K562 (cell line): ENCODE measurements around the gene RHEB. TPM values are rescaled to one million over a fixed set of nuclear protein-coding genes. Genes with fewer than 3 reads are reported as not detected.

Source experiments
- ATAC-seq: fragments of 200-7000 bp; cut with Tn5 transposase; 3 replicates; pipeline ENCODE4 v1.9.1; 2020; ENCODE audit warnings: moderate library complexity
- BruUV-seq: library from RNA; stranded (reverse); fragments of 400-500 nt; replicated peaks from 2 replicates; lab custom pipeline; 2021; lab: Mats Ljungman, UMichigan
- CTCF ChIA-PET: fragments of 300-600 bp; formaldehyde crosslinking; extraction: SDS; loops from one replicate; lab custom pipeline; 2021; ENCODE audit warnings: low intra/inter-chr PET ratio; lab: Yijun Ruan, JAX
- POLR2A ChIA-PET: fragments of 300-600, 350-650 bp; sonication (Branson Sonifier 250); formaldehyde crosslinking; extraction: SDS; loops from one replicate; lab custom pipeline; 2021; ENCODE audit warnings: antibody characterized with exemption, inconsistent platforms; lab: Yijun Ruan, JAX
- DNase-seq, 4 experiments: peaks; one replicate each; pipeline versions ENCODE4 v3.0.0 to v3.0.0-alpha.2; 2011 to 2018; ENCODE audit warnings: low spot score in 3 of 4, mixed read lengths in 3 of 4; ENCODE audit errors: extremely low read depth in 1 of 4
- FAIRE-seq: peaks from 2 replicates; lab custom pipeline; 2011; peaks lifted over from hg19 to GRCh38; lab: Jason Lieb, UNC
- H2AFZ ChIP-seq: 2 replicates; pipeline ENCODE4 v1.6.0; 2011; ENCODE audit warnings: low read depth, low read length, control low read depth, inconsistent platforms
- H3K27ac ChIP-seq: fragments of 200-600 bp; 3 replicates; pipeline ENCODE4 v1.8.0; 2011; ENCODE audit warnings: low read depth, mild to moderate bottlenecking, control low read depth, inconsistent platforms, low read length, moderate library complexity, mixed read lengths; ENCODE audit errors: extremely low read depth
- H3K27me3 ChIP-seq, 2 experiments: fragments of 300-600 bp in 1 of 2; 2 replicates in 1 of 2; 3 replicates in 1 of 2; pipeline versions ENCODE4 v1.6.0 to v1.8.0; 2011; ENCODE audit warnings: inconsistent platforms in 2 of 2, low read length in 2 of 2, mild to moderate bottlenecking in 1 of 2, mixed read lengths in 1 of 2, moderate library complexity in 1 of 2; ENCODE audit not compliant: control insufficient read depth in 2 of 2, insufficient read depth in 2 of 2
- H3K36me3 ChIP-seq: fragments of 300-600 bp; 3 replicates; pipeline ENCODE4 v1.8.0; 2011; ENCODE audit warnings: mild to moderate bottlenecking, low read length, inconsistent platforms; ENCODE audit not compliant: control insufficient read depth, insufficient read depth
- H3K4me1 ChIP-seq, 2 experiments: fragments of 200-600 bp in 1 of 2; replicated peaks in 1 of 2; 2 replicates in 1 of 2; 3 replicates in 1 of 2; pipeline versions ENCODE4 v1.5.1 to v1.8.0; 2011; ENCODE audit warnings: inconsistent platforms in 2 of 2, low read length in 2 of 2, mild to moderate bottlenecking in 1 of 2, mixed read lengths in 1 of 2, moderate library complexity in 1 of 2; ENCODE audit not compliant: control insufficient read depth in 2 of 2, insufficient read depth in 2 of 2
- H3K4me2 ChIP-seq: 2 replicates; pipeline ENCODE4 v1.6.1; 2011; ENCODE audit warnings: low read length, control low read depth, inconsistent platforms, mixed read lengths; ENCODE audit not compliant: insufficient read depth
- H3K4me3 ChIP-seq: fragments of 200-600 bp; sonication (generic), shearing (Covaris generic); 2 replicates; pipeline ENCODE4 v1.5.1; 2016; ENCODE audit warnings: control low read depth, inconsistent platforms
- H3K79me2 ChIP-seq: fragments of 200-600 bp; 3 replicates; pipeline ENCODE4 v1.8.0; 2011; ENCODE audit warnings: low read length, inconsistent platforms; ENCODE audit not compliant: control insufficient read depth, insufficient read depth
- H3K9ac ChIP-seq, 2 experiments: 2 replicates each; pipeline versions ENCODE4 v1.6.0 to v1.6.1; 2011; ENCODE audit warnings: low read depth in 2 of 2, low read length in 2 of 2, control low read depth in 1 of 2, inconsistent platforms in 1 of 2, mild to moderate bottlenecking in 1 of 2, mixed read lengths in 1 of 2; ENCODE audit not compliant: insufficient read depth in 1 of 2
- H3K9me1 ChIP-seq: one replicate; pipeline ENCODE4 v1.6.0; 2011; ENCODE audit warnings: inconsistent platforms, mild to moderate bottlenecking, low read length, moderate library complexity; ENCODE audit not compliant: control insufficient read depth, insufficient read depth
- H3K9me3 ChIP-seq: replicated peaks from 2 replicates; pipeline ENCODE4 v1.5.1; 2011; ENCODE audit warnings: low read depth, low read length, inconsistent platforms; ENCODE audit not compliant: control insufficient read depth, insufficient read depth
- H4K20me1 ChIP-seq: replicated peaks from 2 replicates; pipeline ENCODE4 v1.6.1; 2011; ENCODE audit warnings: low read length, inconsistent platforms, mixed read lengths; ENCODE audit not compliant: control insufficient read depth, insufficient read depth
- CHD4 ChIP-seq: fragments of 200-600 bp; sonication (generic); IDR thresholded peaks from 3 replicates; pipeline ENCODE4 v1.6.1; 2012; ENCODE audit warnings: low read depth, mild to moderate bottlenecking, mixed read lengths, low read length, inconsistent platforms; ENCODE audit not compliant: insufficient read depth, insufficient replicate concordance, poor library complexity, severe bottlenecking
- FOXJ2 ChIP-seq: fragments of 200-800 bp; sonication (Bioruptor generic); IDR thresholded peaks from 2 replicates; pipeline ENCODE4 v1.6.1; 2016; ENCODE audit warnings: missing genetic modification characterization, missing compliant biosample characterization
- FOXK1 ChIP-seq: sonication (generic); formaldehyde crosslinking; IDR thresholded peaks from 2 replicates; pipeline ENCODE4 v1.8.0; 2022; ENCODE audit warnings: missing genetic modification reagents, mild to moderate bottlenecking, borderline replicate concordance
- GABPA ChIP-seq: fragments of 200-800 bp; sonication (Bioruptor generic); conservative IDR thresholded peaks from 2 replicates; pipeline ENCODE4 v1.6.1; 2016; ENCODE audit warnings: low read depth, missing genetic modification characterization, missing compliant biosample characterization
- HDAC6 ChIP-seq: IDR thresholded peaks from 2 replicates; pipeline ENCODE4 v1.6.1; 2012; ENCODE audit warnings: low read depth, mild to moderate bottlenecking, control low read depth, inconsistent platforms, low read length, moderate library complexity
- KDM1A ChIP-seq, 2 experiments: fragments of 450-650 bp; IDR thresholded peaks; 2 replicates each; pipeline ENCODE4 v1.6.1; 2016; ENCODE audit warnings: mild to moderate bottlenecking in 2 of 2
- RFX5 ChIP-seq: IDR thresholded peaks from 2 replicates; pipeline ENCODE4 v1.6.1; 2011; ENCODE audit warnings: low read depth, mild to moderate bottlenecking, improper control_type of control experiment, low read length
- STAG1 ChIP-seq: sonication (generic); formaldehyde crosslinking; IDR thresholded peaks from 2 replicates; pipeline ENCODE4 v1.5.0; 2020; ENCODE audit warnings: missing genetic modification reagents, borderline replicate concordance
- TAF7 ChIP-seq: fragments of 450-650 bp; IDR thresholded peaks from 2 replicates; pipeline ENCODE4 v1.6.1; 2016; ENCODE audit warnings: missing genetic modification characterization, missing compliant biosample characterization
- U2AF2 ChIP-seq: fragments of 200-400 bp; formaldehyde crosslinking; optimal IDR thresholded peaks from 2 replicates; pipeline ENCODE3; 2017; ENCODE audit warnings: low read depth, mild to moderate bottlenecking, low read length
- ZNF165 ChIP-seq: fragments of 250-450 bp; sonication (Bioruptor Pico); IDR thresholded peaks from 2 replicates; pipeline ENCODE4 v1.4.0; 2020; ENCODE audit warnings: borderline replicate concordance
- WGBS: fragments of 100-300 bp; shearing (Covaris generic); methylation state at CpG from one replicate; pipeline ENCODE4 v1.1.6; 2016; ENCODE audit warnings: low coverage, mixed read lengths; ENCODE audit not compliant: insufficient coverage; ENCODE audit errors: missing lambda C conversion rate; 5-methylcytosine and 5-hydroxymethylcytosine counted together
- in situ Hi-C: fragments of 300-500 bp; cut with MboI; formaldehyde crosslinking; loops from 4 replicates; pipeline ENCODE4 v1.15.0; 2018; ENCODE audit warnings: inconsistent platforms, mixed read lengths
- intact Hi-C: fragments of 100-400 bp; cut with micrococcal nuclease; formaldehyde crosslinking; loops from 2 replicates; pipeline ENCODE4 v1.14.2; 2022
- polyA plus RNA-seq, 8 experiments: library from polyadenylated mRNA; depleted of rRNA in 4 of 8; stranded (reverse) in 5 of 8; unstranded in 3 of 8; fragments of >200 nt; fragmentation: Nextera tagmentation in 2 of 8; fragmentation: Illumina TruSeq in 1 of 8; extraction: Ambion mirVana in 2 of 8; extraction: Trizol in 1 of 8; gene quantifications; 2 replicates each; pipeline versions ENCODE4 v1.2.1 to v1.2.3, GENCODE V29; 2011 to 2014; ENCODE audit warnings: inconsistent platforms in 1 of 8, missing spikeins in 1 of 8
- total RNA-seq, 7 experiments: library from RNA; depleted of rRNA in 6 of 7; stranded (reverse); fragments of >200 nt in 6 of 7; fragmentation: Illumina TruSeq in 2 of 7; extraction: Trizol in 2 of 7; gene quantifications; 2 replicates each; pipeline versions ENCODE4 v1.2.1 to v1.2.3, GENCODE V29; 2011 to 2021; ENCODE audit warnings: low replicate concordance in 1 of 7
- TF ChIP-seq, protein P1 (sequence below): fragments of 450-650 bp; IDR thresholded peaks from 2 replicates; pipeline ENCODE4 v1.6.1; 2017; ENCODE audit warnings: mild to moderate bottlenecking, moderate library complexity
- TF ChIP-seq, protein P2 (sequence below): sonication (generic); formaldehyde crosslinking; IDR thresholded peaks from 2 replicates; pipeline ENCODE4 v1.8.0; 2022; ENCODE audit warnings: mild to moderate bottlenecking, missing genetic modification reagents
- TF ChIP-seq, protein P3 (sequence below): fragments of 250-450 bp; sonication (Bioruptor Pico); IDR thresholded peaks from 2 replicates; pipeline ENCODE4 v1.5.0; 2021; ENCODE audit warnings: mild to moderate bottlenecking, borderline replicate concordance
- TF ChIP-seq, protein P4 (sequence below): IDR thresholded peaks from 2 replicates; pipeline ENCODE4 v1.6.1; 2014; ENCODE audit warnings: antibody characterized with exemption
- TF ChIP-seq, protein P5 (sequence below), 2 experiments: fragments of 450-650 bp; IDR thresholded peaks; 2 replicates each; pipeline ENCODE4 v1.6.1; 2016

Gene RHEB
- total and polyA plus RNA-seq, 9 of the 15 experiments (the other 6 are each of a cell fraction or from before 2014, with no cell fraction given), result 28.5 to 249 (median 182) TPM

DNA sequence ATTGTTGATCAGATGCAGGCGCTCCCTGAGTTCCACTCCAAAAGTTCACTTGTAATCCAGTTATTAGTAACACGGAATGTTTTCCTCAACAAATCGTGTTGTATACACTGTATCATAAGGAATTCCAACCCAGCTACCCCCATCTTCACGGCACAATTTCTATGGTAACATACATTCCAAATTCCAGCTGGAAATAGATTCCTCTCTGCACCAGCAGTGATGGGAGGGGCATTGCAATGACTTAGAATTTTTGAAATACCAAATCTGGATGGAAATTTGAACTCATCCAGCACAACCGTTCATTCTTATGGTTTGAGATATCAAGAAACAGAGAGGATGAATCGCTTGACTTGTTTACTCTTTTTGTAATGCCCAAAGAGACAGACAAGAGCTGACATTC, 38.9 kb upstream of the RHEB start:
- H3K9me3 ChIP-seq, result no peaks in the 10 kb centered on the region
- WGBS, result 11% methylated on average over 6 of the region's 6 CpGs
- CTCF ChIA-PET, result no interaction called here
- DNase-seq, result no peak
- ATAC-seq, result no peak
- FAIRE-seq, result no peak
- H3K9me1 ChIP-seq, result no peaks in the 10 kb centered on the region
- H3K4me2 ChIP-seq, result no peak overlapping the region
- no peaks in the 10 kb centered on the region for H4K20me1 ChIP-seq
- no TSS peak for BruUV-seq
- H3K79me2 ChIP-seq, result no peaks in the 10 kb centered on the region
- H3K4me1 ChIP-seq, result peaks cover 0 to under 1% of the 10 kb centered on the region in 2 experiments; a peak in 1 of 5 replicates
- H3K27me3 ChIP-seq, result peaks cover 53 to 68% of the 10 kb centered on the region in 2 experiments; a peak in 4 of 5 replicates
- intact Hi-C loops, result no loop called here
- H3K9ac ChIP-seq, result no peak overlapping the region
- H3K27ac ChIP-seq, result no peak overlapping the region
- no peaks in the 10 kb centered on the region for H3K36me3 ChIP-seq
- no peak overlapping the region for H3K4me3 ChIP-seq
- POLR2A ChIA-PET, result interaction anchor here (0.9 to 2.6 kb wide), 3 partner anchors 8 to 210 kb away, joined by 3 to 10 read pairs (median 3); no protein-coding TSS in a partner anchor
- H2AFZ ChIP-seq, result no peak overlapping the region
- in situ Hi-C loops, result no loop called here
- TF ChIP-seq FOXJ2 (tag), result no peak
- TF ChIP-seq RFX5, result no peak
- no peak for TF ChIP-seq KDM1A (IDR thresholded peaks at IDR 0.05)
- TF ChIP-seq, protein P1, sequence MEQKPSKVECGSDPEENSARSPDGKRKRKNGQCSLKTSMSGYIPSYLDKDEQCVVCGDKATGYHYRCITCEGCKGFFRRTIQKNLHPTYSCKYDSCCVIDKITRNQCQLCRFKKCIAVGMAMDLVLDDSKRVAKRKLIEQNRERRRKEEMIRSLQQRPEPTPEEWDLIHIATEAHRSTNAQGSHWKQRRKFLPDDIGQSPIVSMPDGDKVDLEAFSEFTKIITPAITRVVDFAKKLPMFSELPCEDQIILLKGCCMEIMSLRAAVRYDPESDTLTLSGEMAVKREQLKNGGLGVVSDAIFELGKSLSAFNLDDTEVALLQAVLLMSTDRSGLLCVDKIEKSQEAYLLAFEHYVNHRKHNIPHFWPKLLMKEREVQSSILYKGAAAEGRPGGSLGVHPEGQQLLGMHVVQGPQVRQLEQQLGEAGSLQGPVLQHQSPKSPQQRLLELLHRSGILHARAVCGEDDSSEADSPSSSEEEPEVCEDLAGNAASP, result no peak
- TF ChIP-seq HDAC6, result no peak
- no peak for TF ChIP-seq STAG1
- no peak for TF ChIP-seq CHD4
- TF ChIP-seq GABPA (tag), result no peak
- TF ChIP-seq, protein P2, sequence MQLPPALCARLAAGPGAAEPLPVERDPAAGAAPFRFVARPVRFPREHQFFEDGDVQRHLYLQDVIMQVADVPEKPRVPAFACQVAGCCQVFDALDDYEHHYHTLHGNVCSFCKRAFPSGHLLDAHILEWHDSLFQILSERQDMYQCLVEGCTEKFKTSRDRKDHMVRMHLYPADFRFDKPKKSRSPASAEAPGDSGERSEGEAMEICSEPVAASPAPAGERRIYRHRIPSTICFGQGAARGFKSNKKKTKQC (CRISPR knock-in tag), result no peak
- TF ChIP-seq, protein P3, sequence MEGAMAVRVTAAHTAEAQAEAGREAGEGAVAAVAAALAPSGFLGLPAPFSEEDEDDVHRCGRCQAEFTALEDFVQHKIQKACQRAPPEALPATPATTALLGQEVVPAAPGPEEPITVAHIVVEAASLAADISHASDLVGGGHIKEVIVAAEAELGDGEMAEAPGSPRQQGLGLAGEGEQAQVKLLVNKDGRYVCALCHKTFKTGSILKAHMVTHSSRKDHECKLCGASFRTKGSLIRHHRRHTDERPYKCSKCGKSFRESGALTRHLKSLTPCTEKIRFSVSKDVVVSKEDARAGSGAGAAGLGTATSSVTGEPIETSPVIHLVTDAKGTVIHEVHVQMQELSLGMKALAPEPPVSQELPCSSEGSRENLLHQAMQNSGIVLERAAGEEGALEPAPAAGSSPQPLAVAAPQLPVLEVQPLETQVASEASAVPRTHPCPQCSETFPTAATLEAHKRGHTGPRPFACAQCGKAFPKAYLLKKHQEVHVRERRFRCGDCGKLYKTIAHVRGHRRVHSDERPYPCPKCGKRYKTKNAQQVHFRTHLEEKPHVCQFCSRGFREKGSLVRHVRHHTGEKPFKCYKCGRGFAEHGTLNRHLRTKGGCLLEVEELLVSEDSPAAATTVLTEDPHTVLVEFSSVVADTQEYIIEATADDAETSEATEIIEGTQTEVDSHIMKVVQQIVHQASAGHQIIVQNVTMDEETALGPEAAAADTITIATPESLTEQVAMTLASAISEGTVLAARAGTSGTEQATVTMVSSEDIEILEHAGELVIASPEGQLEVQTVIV (CRISPR knock-in tag), result no peak
- TF ChIP-seq, protein P4, sequence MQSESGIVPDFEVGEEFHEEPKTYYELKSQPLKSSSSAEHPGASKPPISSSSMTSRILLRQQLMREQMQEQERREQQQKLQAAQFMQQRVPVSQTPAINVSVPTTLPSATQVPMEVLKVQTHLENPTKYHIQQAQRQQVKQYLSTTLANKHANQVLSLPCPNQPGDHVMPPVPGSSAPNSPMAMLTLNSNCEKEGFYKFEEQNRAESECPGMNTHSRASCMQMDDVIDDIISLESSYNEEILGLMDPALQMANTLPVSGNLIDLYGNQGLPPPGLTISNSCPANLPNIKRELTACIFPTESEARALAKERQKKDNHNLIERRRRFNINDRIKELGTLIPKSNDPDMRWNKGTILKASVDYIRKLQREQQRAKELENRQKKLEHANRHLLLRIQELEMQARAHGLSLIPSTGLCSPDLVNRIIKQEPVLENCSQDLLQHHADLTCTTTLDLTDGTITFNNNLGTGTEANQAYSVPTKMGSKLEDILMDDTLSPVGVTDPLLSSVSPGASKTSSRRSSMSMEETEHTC, result no peak
- TF ChIP-seq ZNF165 (CRISPR knock-in tag), result no peak
- TF ChIP-seq TAF7 (tag), result no peak
- TF ChIP-seq FOXK1 (CRISPR knock-in tag), result no peak
- TF ChIP-seq, protein P5, sequence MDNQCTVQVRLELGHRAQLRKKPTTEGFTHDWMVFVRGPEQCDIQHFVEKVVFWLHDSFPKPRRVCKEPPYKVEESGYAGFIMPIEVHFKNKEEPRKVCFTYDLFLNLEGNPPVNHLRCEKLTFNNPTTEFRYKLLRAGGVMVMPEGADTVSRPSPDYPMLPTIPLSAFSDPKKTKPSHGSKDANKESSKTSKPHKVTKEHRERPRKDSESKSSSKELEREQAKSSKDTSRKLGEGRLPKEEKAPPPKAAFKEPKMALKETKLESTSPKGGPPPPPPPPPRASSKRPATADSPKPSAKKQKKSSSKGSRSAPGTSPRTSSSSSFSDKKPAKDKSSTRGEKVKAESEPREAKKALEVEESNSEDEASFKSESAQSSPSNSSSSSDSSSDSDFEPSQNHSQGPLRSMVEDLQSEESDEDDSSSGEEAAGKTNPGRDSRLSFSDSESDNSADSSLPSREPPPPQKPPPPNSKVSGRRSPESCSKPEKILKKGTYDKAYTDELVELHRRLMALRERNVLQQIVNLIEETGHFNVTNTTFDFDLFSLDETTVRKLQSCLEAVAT (IDR thresholded peaks at IDR 0.05), result no peak
- TF ChIP-seq U2AF2, result no peak
